ENCODE data around the gene SFMBT2.

GRCh38 chr10:7111561-7111960 lies 299.3 kb downstream of the SFMBT2 start:
- TF ChIP-seq ZNF274 (IDR thresholded peaks at IDR 0.05; ENCODE audit: insufficient read depth, insufficient read length) (no peak), CTCF (IDR thresholded peaks at IDR 0.05 in 2 of 3, conservative IDR thresholded peaks at IDR 0.05 in 1 of 3; ENCODE audit: control insufficient read depth in 2 of 3, extremely low read depth in 1 of 3, insufficient read depth in 1 of 3, low read depth in 3 of 3, low read length in 3 of 3) (no peak), POLR2A (IDR thresholded peaks at IDR 0.05; ENCODE audit: low read depth, low read length) (no peak), EP300 (IDR thresholded peaks at IDR 0.05; ENCODE audit: borderline replicate concordance in 1 of 2, control insufficient read depth in 1 of 2, low read depth in 2 of 2, low read length in 2 of 2) (no peak), SRF (IDR thresholded peaks at IDR 0.05; ENCODE audit: low read depth in 2 of 2, low read length in 2 of 2) (no peak), TCF7 (IDR thresholded peaks at IDR 0.05; ENCODE audit: borderline replicate concordance) (no peak), POLR2AphosphoS2 (IDR thresholded peaks at IDR 0.05; ENCODE audit: low read depth, low read length) (no peak), CBX5 (IDR thresholded peaks at IDR 0.05; ENCODE audit: low read depth) (no peak), CREB1 (IDR thresholded peaks at IDR 0.05; ENCODE audit: low read depth) (no peak), ATF2 (IDR thresholded peaks at IDR 0.05; ENCODE audit: low read length) (no peak), CHD1 (IDR thresholded peaks at IDR 0.05; ENCODE audit: low read depth, low read length) (no peak), SIX5 (IDR thresholded peaks at IDR 0.05; ENCODE audit: low read depth, low read length, severe bottlenecking) (no peak), MTA3 (IDR thresholded peaks at IDR 0.05; ENCODE audit: borderline replicate concordance, low read length) (no peak)
